HepG2 (cell line): Measurements from ENCODE around the gene SRSF2.

Experiments
- BRD4 ChIP-seq: sonication (generic); formaldehyde crosslinking; IDR thresholded peaks from 2 replicates; pipeline ENCODE4 v1.4.0; 2020; ENCODE audit warnings: missing genetic modification reagents
- CBX2 ChIP-seq, 2 experiments: fragments of 200-600 bp in 1 of 2; sonication (generic); formaldehyde crosslinking in 1 of 2; IDR thresholded peaks; 2 replicates each; pipeline versions ENCODE4 v1.7.0 to v1.8.1; 2018 to 2022; ENCODE audit warnings: low read depth in 2 of 2, low read length in 1 of 2, mild to moderate bottlenecking in 1 of 2, missing genetic modification reagents in 1 of 2
- CTCF ChIP-seq: sonication (generic); formaldehyde crosslinking; IDR thresholded peaks from 2 replicates; pipeline ENCODE4 v1.5.0; 2020; ENCODE audit warnings: mild to moderate bottlenecking, missing genetic modification reagents, moderate library complexity
- DDIT3 ChIP-seq: sonication (generic); formaldehyde crosslinking; IDR thresholded peaks from 2 replicates; pipeline ENCODE4 v1.4.0; 2020; ENCODE audit warnings: mild to moderate bottlenecking, missing genetic modification reagents
- E2F1 ChIP-seq: sonication (generic); formaldehyde crosslinking; IDR thresholded peaks from 2 replicates; pipeline ENCODE4 v1.5.0; 2020; ENCODE audit warnings: missing genetic modification reagents
- HOXD1 ChIP-seq: sonication (generic); formaldehyde crosslinking; IDR thresholded peaks from 2 replicates; pipeline ENCODE4 v1.5.0; 2020; ENCODE audit warnings: missing genetic modification reagents

GRCh38 chr17:76701471-76701967 is 35.6 kb downstream of the SRSF2 start:
- no peak for TF ChIP-seq CTCF
- no peak for TF ChIP-seq HOXD1 (CRISPR knock-in tag)
- TF ChIP-seq CBX2 (IDR thresholded peaks at IDR 0.05; ENCODE audit: low read depth, low read length): no peak
- no peak for TF ChIP-seq CBX2 (CRISPR knock-in tag; IDR thresholded peaks at IDR 0.05; ENCODE audit: low read depth)
- TF ChIP-seq E2F1 (CRISPR knock-in tag): no peak
- no peak for TF ChIP-seq DDIT3 (CRISPR knock-in tag)
- TF ChIP-seq BRD4: no peak
